ENCODE data around the gene RALGPS1. TPM values are rescaled to one million over a fixed set of nuclear protein-coding genes. Genes with fewer than 3 reads are reported as not detected.

Gene RALGPS1
- total and polyA plus RNA-seq, 2 of the 8 experiments (the other 6 are each of a cell fraction or from before 2014, with no cell fraction given): 20.0 to 23.5 TPM

- 90% methylated on average over 10 of the region's 10 CpGs; no CpG with 5 or more reads in 1 of the 2 experiments for WGBS, 2 experiments (ENCODE audit: extremely low coverage in 1 of 2, insufficient coverage in 1 of 2, insufficient read length in 1 of 2, insufficient replicate concordance in 2 of 2, low coverage in 1 of 2, low lambda C conversion rate in 2 of 2, missing lambda C conversion rate in 1 of 2)
- POLR2A ChIA-PET (ENCODE audit: partially characterized antibody): interaction anchor here (0.6 kb wide), 1 partner anchor 17 kb away, joined by 3 read pairs; no protein-coding TSS in a partner anchor
- H3K79me2 ChIP-seq (ENCODE audit: control insufficient read depth in 1 of 2, insufficient read depth in 2 of 2, low read length in 2 of 2): no peaks in the 10 kb centered on the region
- H2BK12ac ChIP-seq (ENCODE audit: low read depth, low read length): no peak overlapping the region
- H3K9ac ChIP-seq (replicated peaks in 1 of 4; ENCODE audit: extremely low read depth in 1 of 4, low read depth in 3 of 4, low read length in 3 of 4): no peak overlapping the region
- H3K27ac ChIP-seq (ENCODE audit: low read depth, low read length): no peak overlapping the region
- DNase-seq (ENCODE audit: low read depth in 1 of 2, low spot score in 2 of 2) (no peak), FAIRE-seq (no peak)
- no peak overlapping the region for H3K18ac ChIP-seq (ENCODE audit: extremely low read depth, low read length)
- CTCF ChIA-PET (ENCODE audit: partially characterized antibody): interaction anchor here (0.9 to 2.2 kb wide), 4 partner anchors 14 to 237 kb away, joined by 3 to 8 read pairs (median 5); no protein-coding TSS in a partner anchor
- no peaks in the 10 kb centered on the region; the same call in 1 of the 2 replicates for H3K79me1 ChIP-seq (ENCODE audit: low read depth, low read length)
- no peaks in the 10 kb centered on the region for H3K27me3 ChIP-seq (replicated peaks in 1 of 4; ENCODE audit: control insufficient read depth in 3 of 4, extremely low read depth in 1 of 4, insufficient read depth in 3 of 4, low read length in 3 of 4)
- no peak overlapping the region for H3K4me3 ChIP-seq (ENCODE audit: extremely low read depth in 1 of 4, insufficient read depth in 2 of 4, low read depth in 3 of 4, low read length in 4 of 4)
- no peak overlapping the region for H3K23ac ChIP-seq (ENCODE audit: insufficient read length)
- H2BK5ac ChIP-seq (ENCODE audit: low read depth, low read length): no peak overlapping the region
- H3K36me3 ChIP-seq (ENCODE audit: control insufficient read depth in 2 of 4, insufficient read depth in 4 of 4, low read length in 3 of 4): no peaks in the 10 kb centered on the region
- H3K56ac ChIP-seq (replicated peaks; ENCODE audit: insufficient read length, low read depth, low read length): no peak overlapping the region
- peaks cover 0 to 6% (median under 1%) of the 10 kb centered on the region in 4 experiments; a peak in 3 of 7 replicates for H3K4me1 ChIP-seq (replicated peaks in 1 of 4; ENCODE audit: control insufficient read depth in 3 of 4, insufficient read depth in 4 of 4, low read length in 3 of 4)
- H2AFZ ChIP-seq (ENCODE audit: low read length): no peak overlapping the region
- H2BK20ac ChIP-seq (ENCODE audit: low read length): no peak overlapping the region
- H4K20me1 ChIP-seq (replicated peaks in 1 of 2; ENCODE audit: control insufficient read depth in 1 of 2, insufficient read depth in 2 of 2, low read length in 2 of 2): no peaks in the 10 kb centered on the region
- H4K8ac ChIP-seq (ENCODE audit: extremely low read depth, insufficient read depth, low read length): no peak overlapping the region
- no peak overlapping the region for H3K4ac ChIP-seq (replicated peaks; ENCODE audit: insufficient read length, low read depth, low read length)
- no peak overlapping the region for H4K5ac ChIP-seq (ENCODE audit: insufficient read length, low read depth, low read length)
- no peak overlapping the region for H2BK15ac ChIP-seq (ENCODE audit: low read length)
- no peak overlapping the region; the same call in 1 of the 2 replicates for H2AK5ac ChIP-seq (ENCODE audit: low read depth, low read length)
- no peaks in the 10 kb centered on the region for H3K23me2 ChIP-seq (ENCODE audit: low read depth, low read length)
- no peak overlapping the region for H4K91ac ChIP-seq (replicated peaks; ENCODE audit: insufficient read length, low read length)
- H3K14ac ChIP-seq (ENCODE audit: insufficient read length): no peak overlapping the region
- no peak overlapping the region for H3K4me2 ChIP-seq (ENCODE audit: insufficient read depth in 1 of 2, low read depth in 2 of 2, low read length in 2 of 2)
- TF ChIP-seq SP2 (IDR thresholded peaks at IDR 0.05; ENCODE audit: low read length): no peak
- no peak overlapping the region for H2BK120ac ChIP-seq (replicated peaks; ENCODE audit: low read depth, low read length)
- H3K9me3 ChIP-seq (ENCODE audit: insufficient read depth in 2 of 2, low read depth in 1 of 2, low read length in 1 of 2): no peaks in the 10 kb centered on the region
Measured at GRCh38 chr9:127184641-127185040, 270.1 kb downstream of the RALGPS1 start.

Data from H1 (cell line).